Measurements from ENCODE around the gene PTH1R.

The PTH1R gene

GRCh38 chr3:46885612-46886011, 8.1 kb downstream of the PTH1R start:
- TF ChIP-seq EZH2phosphoT487 (IDR thresholded peaks at IDR 0.05; ENCODE audit: low read depth) (no peak), CTCF (IDR thresholded peaks at IDR 0.05; ENCODE audit: low read depth, low read length) (no peak)
- Histone ChIP-seq H4K20me1 (ENCODE audit: insufficient read depth, low read length) (no peaks in the 10 kb centered on the region), H3K9me3 (ENCODE audit: insufficient read depth, low read length) (no peaks in the 10 kb centered on the region), H3K27ac (ENCODE audit: low read length) (no peak overlapping the region), H3K27me3 (ENCODE audit: low read depth, low read length) (peaks cover 12% of the 10 kb centered on the region; the same call in 1 of the 2 replicates), H3K4me1 (ENCODE audit: low read length) (no peaks in the 10 kb centered on the region), H3K9ac (ENCODE audit: low read length) (no peak overlapping the region), H3K4me3 (ENCODE audit: low read length) (no peak overlapping the region), H2AFZ (ENCODE audit: low read depth, low read length) (no peak overlapping the region), H3K79me2 (ENCODE audit: low read length) (no peaks in the 10 kb centered on the region), H3K36me3 (replicated peaks; ENCODE audit: low read depth, low read length) (no peaks in the 10 kb centered on the region), H3K4me2 (ENCODE audit: low read length) (no peak overlapping the region)

DNA sequence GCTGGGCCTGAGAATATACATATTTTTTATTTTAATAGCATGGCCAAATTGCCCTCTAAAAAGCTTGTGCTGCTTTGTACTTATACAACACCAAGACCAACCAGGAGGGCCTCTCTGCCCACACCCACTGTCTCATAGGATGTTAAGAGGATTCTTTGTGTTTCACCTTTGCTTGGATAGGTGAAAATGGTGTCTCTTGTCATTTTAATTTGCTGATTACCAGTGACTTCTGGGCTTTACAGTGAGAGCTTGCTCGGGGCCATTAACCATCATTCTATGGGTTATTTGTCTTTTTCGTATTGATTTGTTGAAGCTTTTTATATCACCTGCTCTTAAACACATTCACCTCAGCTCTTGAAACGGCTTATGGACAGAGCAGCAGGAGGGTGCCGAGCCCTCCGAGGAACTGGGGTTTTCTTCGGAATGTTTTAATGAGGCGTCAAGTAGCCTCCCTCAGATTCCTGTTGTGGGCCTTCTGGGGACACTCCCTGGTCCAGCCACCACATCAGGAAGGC, 10.5 kb downstream of the PTH1R start:
- Histone ChIP-seq H4K20me1 (ENCODE audit: insufficient read depth, low read length) (no peaks in the 10 kb centered on the region), H3K9ac (ENCODE audit: low read length) (no peak overlapping the region), H3K36me3 (replicated peaks; ENCODE audit: low read depth, low read length) (no peaks in the 10 kb centered on the region), H3K4me3 (ENCODE audit: low read length) (no peak overlapping the region), H2AFZ (ENCODE audit: low read depth, low read length) (no peak overlapping the region), H3K4me2 (ENCODE audit: low read length) (no peak overlapping the region), H3K27me3 (ENCODE audit: low read depth, low read length) (peaks cover 20% of the 10 kb centered on the region), H3K4me1 (ENCODE audit: low read length) (peaks cover 9% of the 10 kb centered on the region), H3K79me2 (ENCODE audit: low read length) (no peaks in the 10 kb centered on the region), H3K27ac (ENCODE audit: low read length) (no peak overlapping the region), H3K9me3 (ENCODE audit: insufficient read depth, low read length) (no peaks in the 10 kb centered on the region)
- TF ChIP-seq EZH2phosphoT487 (IDR thresholded peaks at IDR 0.05; ENCODE audit: low read depth) (no peak), CTCF (IDR thresholded peaks at IDR 0.05; ENCODE audit: low read depth, low read length) (no peak)

- Histone ChIP-seq H2AFZ (ENCODE audit: low read depth, low read length) (no peak overlapping the region), H3K27ac (ENCODE audit: low read length) (no peak overlapping the region), H3K79me2 (ENCODE audit: low read length) (no peaks in the 10 kb centered on the region), H3K4me1 (ENCODE audit: low read length) (peaks cover 15% of the 10 kb centered on the region), H3K4me3 (ENCODE audit: low read length) (no peak overlapping the region), H4K20me1 (ENCODE audit: insufficient read depth, low read length) (no peaks in the 10 kb centered on the region), H3K36me3 (replicated peaks; ENCODE audit: low read depth, low read length) (no peaks in the 10 kb centered on the region), H3K4me2 (ENCODE audit: low read length) (no peak overlapping the region), H3K9me3 (ENCODE audit: insufficient read depth, low read length) (no peaks in the 10 kb centered on the region), H3K9ac (ENCODE audit: low read length) (no peak overlapping the region), H3K27me3 (ENCODE audit: low read depth, low read length) (peaks cover 20% of the 10 kb centered on the region)
- TF ChIP-seq CTCF (IDR thresholded peaks at IDR 0.05; ENCODE audit: low read depth, low read length) (no peak), EZH2phosphoT487 (IDR thresholded peaks at IDR 0.05; ENCODE audit: low read depth) (no peak)
These were observed 11.2 kb downstream of the PTH1R start for GRCh38 chr3:46888705-46889104.

GRCh38 chr3:46889381-46890110, 12.0 kb downstream of the PTH1R start:
- no peak for TF ChIP-seq CTCF (IDR thresholded peaks at IDR 0.05; ENCODE audit: low read depth, low read length)
- TF ChIP-seq EZH2phosphoT487 (IDR thresholded peaks at IDR 0.05; ENCODE audit: low read depth), result no peak
- Histone ChIP-seq H3K27ac (ENCODE audit: low read length) (no peak overlapping the region), H3K79me2 (ENCODE audit: low read length) (no peaks in the 10 kb centered on the region), H3K9ac (ENCODE audit: low read length) (no peak overlapping the region), H3K27me3 (ENCODE audit: low read depth, low read length) (peaks cover 20% of the 10 kb centered on the region), H3K4me3 (ENCODE audit: low read length) (no peak overlapping the region), H3K4me2 (ENCODE audit: low read length) (no peak overlapping the region), H3K4me1 (ENCODE audit: low read length) (peaks cover 19% of the 10 kb centered on the region), H4K20me1 (ENCODE audit: insufficient read depth, low read length) (no peaks in the 10 kb centered on the region), H3K9me3 (ENCODE audit: insufficient read depth, low read length) (no peaks in the 10 kb centered on the region), H3K36me3 (replicated peaks; ENCODE audit: low read depth, low read length) (no peaks in the 10 kb centered on the region), H2AFZ (ENCODE audit: low read depth, low read length) (no peak overlapping the region)

All from OCI-LY3 (cell line).